ENCODE results near the gene FAM81A. TPM values are rescaled to one million over a fixed set of nuclear protein-coding genes. Genes with fewer than 3 reads are reported as not detected.

FAM81A gene
- total RNA-seq, 4 donors from 2014 or later = 1.6 to 2.8 TPM; not detected in 2

DNA sequence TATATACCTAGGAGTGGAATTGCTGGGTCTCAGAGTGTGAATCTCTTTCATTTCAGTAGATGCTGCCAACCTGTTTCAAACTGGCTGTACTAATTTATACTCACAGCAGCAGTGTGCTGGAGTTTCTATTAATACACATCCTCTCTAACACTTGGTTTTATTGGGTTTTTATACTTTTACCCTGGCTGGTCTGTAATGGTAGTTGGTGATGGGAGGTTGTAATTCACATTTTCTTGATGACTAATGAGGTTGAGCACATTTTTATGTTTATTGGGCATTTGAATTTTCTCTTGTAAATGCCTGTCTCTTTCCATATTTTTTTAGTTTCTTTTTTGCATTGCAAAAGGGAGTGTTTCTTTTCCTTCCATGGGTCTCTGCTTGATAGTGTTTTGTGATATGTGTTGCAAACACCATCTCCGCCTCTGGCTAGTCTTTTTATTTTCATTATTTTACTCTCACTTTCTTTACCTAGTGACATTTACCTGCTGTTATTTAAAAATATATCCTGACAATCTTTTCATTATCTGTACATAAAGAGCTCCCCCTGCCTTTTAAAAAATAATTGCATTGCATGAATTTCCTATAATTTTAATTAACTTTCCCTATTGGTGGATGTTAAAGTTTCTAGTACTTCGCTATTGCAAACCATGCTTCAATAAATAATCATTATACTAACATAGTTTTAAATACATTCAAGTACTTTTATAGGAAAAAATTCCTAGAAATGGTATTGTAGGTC lies 124.6 kb downstream of the FAM81A start:
- Histone ChIP-seq H3K4me1 (no peaks in the 10 kb centered on the region), H3K36me3 (no peaks in the 10 kb centered on the region), H3K9me3 (peaks cover 0 to 15% (median 11%) of the 10 kb centered on the region in 3 donors), H3K4me3 (no peak overlapping the region), H3K27ac (no peak overlapping the region), H3K27me3 (peaks cover 0 to 6% (median 0%) of the 10 kb centered on the region in 4 donors)
- 87 to 99% methylated on average over 2 of the region's 2 CpGs for WGBS, 2 donors
- intact Hi-C loops (cut with DNase I) = no loop called here
- no peak for DNase-seq
- TF ChIP-seq POLR2A (IDR thresholded peaks at IDR 0.05) = no peak
- TF ChIP-seq, protein P1, sequence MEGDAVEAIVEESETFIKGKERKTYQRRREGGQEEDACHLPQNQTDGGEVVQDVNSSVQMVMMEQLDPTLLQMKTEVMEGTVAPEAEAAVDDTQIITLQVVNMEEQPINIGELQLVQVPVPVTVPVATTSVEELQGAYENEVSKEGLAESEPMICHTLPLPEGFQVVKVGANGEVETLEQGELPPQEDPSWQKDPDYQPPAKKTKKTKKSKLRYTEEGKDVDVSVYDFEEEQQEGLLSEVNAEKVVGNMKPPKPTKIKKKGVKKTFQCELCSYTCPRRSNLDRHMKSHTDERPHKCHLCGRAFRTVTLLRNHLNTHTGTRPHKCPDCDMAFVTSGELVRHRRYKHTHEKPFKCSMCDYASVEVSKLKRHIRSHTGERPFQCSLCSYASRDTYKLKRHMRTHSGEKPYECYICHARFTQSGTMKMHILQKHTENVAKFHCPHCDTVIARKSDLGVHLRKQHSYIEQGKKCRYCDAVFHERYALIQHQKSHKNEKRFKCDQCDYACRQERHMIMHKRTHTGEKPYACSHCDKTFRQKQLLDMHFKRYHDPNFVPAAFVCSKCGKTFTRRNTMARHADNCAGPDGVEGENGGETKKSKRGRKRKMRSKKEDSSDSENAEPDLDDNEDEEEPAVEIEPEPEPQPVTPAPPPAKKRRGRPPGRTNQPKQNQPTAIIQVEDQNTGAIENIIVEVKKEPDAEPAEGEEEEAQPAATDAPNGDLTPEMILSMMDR (IDR thresholded peaks at IDR 0.05) = no peak

DNA sequence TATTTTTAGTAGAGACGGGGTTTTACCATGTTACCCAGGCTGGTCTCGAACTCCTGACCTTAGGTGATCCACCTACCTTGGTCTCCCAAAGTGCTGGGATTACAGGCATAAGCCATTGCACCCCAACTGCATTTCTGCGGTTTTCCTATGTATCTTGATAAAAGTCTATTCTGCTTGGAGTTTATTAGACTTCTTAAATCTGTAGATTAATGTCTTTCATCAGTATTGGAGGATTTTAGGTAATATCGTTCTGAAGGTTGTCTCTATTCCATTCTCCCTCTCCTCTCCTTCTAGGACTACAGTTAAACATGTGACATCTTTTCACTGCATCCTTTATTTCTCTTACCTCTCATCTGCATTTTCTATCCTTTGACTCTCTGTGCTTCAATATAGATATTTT lies 127.3 kb downstream of the FAM81A start:
- no peak for DNase-seq
- Histone ChIP-seq H3K27me3 (peaks cover 0 to 6% (median 0%) of the 10 kb centered on the region in 4 donors), H3K9me3 (peaks cover 0 to 15% (median 11%) of the 10 kb centered on the region in 3 donors), H3K4me3 (no peak overlapping the region), H3K4me1 (peaks cover 0 to 3% (median 0%) of the 10 kb centered on the region in 3 donors), H3K27ac (no peak overlapping the region), H3K36me3 (no peaks in the 10 kb centered on the region)
- TF ChIP-seq, protein P1 (IDR thresholded peaks at IDR 0.05) = no peak
- TF ChIP-seq POLR2A (IDR thresholded peaks at IDR 0.05) = no peak
- 93 to 94% methylated on average over 4 of the region's 4 CpGs for WGBS, 2 donors
- intact Hi-C loops (cut with DNase I) = no loop called here

DNA sequence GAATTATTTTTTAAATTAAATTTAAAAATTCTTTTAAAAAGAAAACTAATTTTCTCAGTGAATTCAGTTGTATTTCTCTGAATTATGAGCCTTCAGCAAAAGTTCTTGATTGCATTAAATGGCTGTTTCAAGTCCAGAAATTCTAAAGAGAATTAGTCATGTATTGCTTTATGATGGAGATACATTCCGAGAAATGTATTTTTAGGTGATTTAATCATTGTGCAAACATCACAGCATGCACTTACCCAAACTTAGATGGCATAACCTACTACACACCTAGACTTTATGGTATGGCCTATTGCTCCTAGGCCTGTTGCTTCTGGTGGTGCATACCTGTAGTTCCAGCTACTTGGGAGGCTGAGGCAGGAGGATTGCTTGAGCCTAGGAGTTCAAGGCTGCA lies 129.3 kb downstream of the FAM81A start:
- WGBS, 2 donors = 36 to 60% methylated on average over 1 of the region's 1 CpG
- Histone ChIP-seq H3K4me3 (no peak overlapping the region), H3K4me1 (peaks cover 0 to 8% (median 0%) of the 10 kb centered on the region in 3 donors), H3K9me3 (peaks cover 0 to 15% (median 11%) of the 10 kb centered on the region in 3 donors), H3K27ac (no peak overlapping the region), H3K27me3 (peaks cover 0 to 6% (median 0%) of the 10 kb centered on the region in 4 donors), H3K36me3 (no peaks in the 10 kb centered on the region)
- intact Hi-C loops (cut with DNase I) = no loop called here
- DNase-seq = no peak
- TF ChIP-seq, protein P1 (IDR thresholded peaks at IDR 0.05) = no peak
- no peak for TF ChIP-seq POLR2A (IDR thresholded peaks at IDR 0.05)

DNA sequence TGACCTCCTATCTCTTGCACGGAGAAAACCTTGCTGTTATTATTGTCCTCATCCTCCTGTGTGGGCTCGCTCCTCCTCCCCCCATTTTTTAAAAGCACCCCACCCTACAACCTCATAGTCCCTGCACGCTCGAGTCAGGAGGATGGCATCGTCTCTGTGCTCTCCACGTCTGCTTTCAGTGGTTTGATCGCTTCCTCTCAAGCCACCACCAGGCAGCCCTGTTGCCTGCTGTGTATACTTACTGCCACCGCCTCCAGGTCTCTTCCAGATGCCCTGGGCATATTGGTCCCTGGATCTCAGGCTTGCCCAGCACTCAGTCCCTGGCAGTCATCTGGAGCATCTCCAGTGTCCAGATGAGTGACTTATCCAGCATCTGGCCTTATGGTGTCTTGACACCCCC lies 131.5 kb downstream of the FAM81A start:
- H3K9me3 ChIP-seq = peaks cover 0 to 15% (median 11%) of the 10 kb centered on the region in 3 donors
- no peak for DNase-seq
- intact Hi-C loops (cut with DNase I) = no loop called here
- peaks cover 0 to 8% (median 0%) of the 10 kb centered on the region in 3 donors for H3K4me1 ChIP-seq
- WGBS, 2 donors = 71 to 93% methylated on average over 8 of the region's 8 CpGs
- peak overlapping the region; percentile 18 to 59 (median 53) for H3K27ac ChIP-seq
- no peaks in the 10 kb centered on the region for H3K36me3 ChIP-seq
- H3K4me3 ChIP-seq = no peak overlapping the region
- no peak for TF ChIP-seq POLR2A (IDR thresholded peaks at IDR 0.05)
- TF ChIP-seq, protein P1 (IDR thresholded peaks at IDR 0.05) = no peak
- H3K27me3 ChIP-seq = peaks cover 0 to 6% (median 0%) of the 10 kb centered on the region in 4 donors

DNA sequence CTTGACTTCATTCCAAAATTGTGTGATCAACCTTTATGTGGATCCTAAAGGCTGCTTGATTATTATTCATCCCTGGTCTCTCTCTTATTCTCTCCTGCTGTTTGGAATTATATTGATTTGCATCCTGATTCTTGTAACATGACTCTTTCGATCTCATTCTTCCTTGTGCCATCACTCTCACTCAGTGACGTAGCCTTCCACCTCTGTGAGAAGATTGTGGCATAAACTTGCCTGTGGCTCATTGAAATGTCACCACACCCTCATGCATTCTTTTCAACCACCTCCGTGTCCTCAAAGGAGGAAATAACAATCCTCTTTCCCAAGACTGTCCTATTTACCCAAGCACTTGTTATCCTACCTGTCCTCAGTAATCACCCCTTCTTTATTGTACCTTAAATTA lies 132.3 kb downstream of the FAM81A start:
- no peak overlapping the region for H3K4me3 ChIP-seq
- WGBS, 2 donors = 28 to 54% methylated on average over 3 of the region's 3 CpGs
- H3K27ac ChIP-seq = peak overlapping the region; percentile 43 to 60 (median 58)
- no peak for DNase-seq
- H3K4me1 ChIP-seq = peaks cover 0 to 8% (median 0%) of the 10 kb centered on the region in 3 donors
- peaks cover 0 to 11% (median 8%) of the 10 kb centered on the region in 3 donors for H3K9me3 ChIP-seq
- intact Hi-C loops (cut with DNase I) = no loop called here
- H3K27me3 ChIP-seq = peaks cover 0 to 6% (median 0%) of the 10 kb centered on the region in 4 donors
- no peaks in the 10 kb centered on the region for H3K36me3 ChIP-seq
- TF ChIP-seq POLR2A (IDR thresholded peaks at IDR 0.05) = no peak
- TF ChIP-seq, protein P1 (IDR thresholded peaks at IDR 0.05) = no peak
